H9 (cell line): ENCODE measurements around the gene CFAP119. TPM values are rescaled to one million over a fixed set of nuclear protein-coding genes. Genes with fewer than 3 reads are reported as not detected.

Source experiments
- DNase-seq: peaks from one replicate; pipeline ENCODE4 v3.0.0-alpha.2; 2017
- H2AFZ ChIP-seq: one replicate; pipeline ENCODE4 v1.6.1; 2013; ENCODE audit warnings: mild to moderate bottlenecking, low read length, control low read depth, moderate library complexity
- H2AK5ac ChIP-seq: 2 replicates; pipeline ENCODE4 v1.6.1; 2013; ENCODE audit warnings: low read length, control low read depth, mixed read lengths; ENCODE audit not compliant: insufficient read length
- H2BK120ac ChIP-seq: one replicate; pipeline ENCODE4 v1.6.1; 2013; ENCODE audit warnings: low read depth, mild to moderate bottlenecking, low read length, control low read depth, inconsistent platforms; ENCODE audit not compliant: poor library complexity, severe bottlenecking
- H2BK12ac ChIP-seq: 2 replicates; pipeline ENCODE4 v1.6.1; 2013; ENCODE audit warnings: low read length, control low read depth, mixed read lengths, low read depth; ENCODE audit not compliant: insufficient read length
- H2BK15ac ChIP-seq: 2 replicates; pipeline ENCODE4 v1.6.1; 2013; ENCODE audit warnings: low read depth, low read length, control low read depth
- H2BK20ac ChIP-seq: one replicate; pipeline ENCODE4 v1.6.1; 2013; ENCODE audit warnings: low read depth, mild to moderate bottlenecking, low read length, control low read depth, inconsistent platforms; ENCODE audit not compliant: poor library complexity, severe bottlenecking
- H2BK5ac ChIP-seq: 2 replicates; pipeline ENCODE4 v1.6.1; 2013; ENCODE audit warnings: low read length, control low read depth, mixed read lengths; ENCODE audit not compliant: insufficient read length
- H3K14ac ChIP-seq: 2 replicates; pipeline ENCODE4 v1.6.1; 2013; ENCODE audit warnings: low read length, control low read depth; ENCODE audit not compliant: insufficient read depth
- H3K18ac ChIP-seq: 2 replicates; pipeline ENCODE4 v1.6.1; 2013; ENCODE audit warnings: low read depth, mild to moderate bottlenecking, mixed read lengths, low read length, control low read depth; ENCODE audit not compliant: insufficient read length
- H3K23ac ChIP-seq: 2 replicates; pipeline ENCODE4 v1.6.1; 2013; ENCODE audit warnings: low read length, control low read depth, mixed read lengths, low read depth; ENCODE audit not compliant: insufficient read length
- H3K23me2 ChIP-seq: 2 replicates; pipeline ENCODE4 v1.6.1; 2013; ENCODE audit warnings: low read depth, mild to moderate bottlenecking, mixed read lengths, low read length, control low read depth; ENCODE audit not compliant: insufficient read length, poor library complexity, severe bottlenecking
- H3K27ac ChIP-seq: 2 replicates; pipeline ENCODE4 v1.5.1; 2013; ENCODE audit warnings: low read length, control low read depth, mixed read lengths, low read depth; ENCODE audit not compliant: insufficient read length
- H3K27me3 ChIP-seq: 2 replicates; pipeline ENCODE4 v1.6.1; 2013; ENCODE audit warnings: low read length, control low read depth, inconsistent platforms; ENCODE audit not compliant: insufficient read depth
- H3K4ac ChIP-seq: 2 replicates; pipeline ENCODE4 v1.6.1; 2013; ENCODE audit warnings: low read depth, mild to moderate bottlenecking, control low read depth, inconsistent platforms, low read length, moderate library complexity
- H3K4me1 ChIP-seq: 2 replicates; pipeline ENCODE4 v1.6.1; 2013; ENCODE audit warnings: low read length, control low read depth, inconsistent platforms; ENCODE audit not compliant: insufficient read depth
- H3K4me2 ChIP-seq: 2 replicates; pipeline ENCODE4 v1.6.1; 2013; ENCODE audit warnings: low read length, control low read depth, mixed read lengths; ENCODE audit not compliant: insufficient read length, insufficient read depth
- H3K56ac ChIP-seq: 2 replicates; pipeline ENCODE4 v1.6.1; 2013; ENCODE audit warnings: low read depth, mild to moderate bottlenecking, mixed read lengths, low read length, control low read depth; ENCODE audit not compliant: insufficient read length
- H3K79me1 ChIP-seq: 2 replicates; pipeline ENCODE4 v1.6.1; 2013; ENCODE audit warnings: low read depth, mild to moderate bottlenecking, moderate library complexity, low read length, control low read depth, inconsistent platforms; ENCODE audit not compliant: insufficient read depth, poor library complexity, severe bottlenecking
- H3K79me2 ChIP-seq: 2 replicates; pipeline ENCODE4 v1.6.1; 2013; ENCODE audit warnings: low read length, control low read depth, inconsistent platforms; ENCODE audit not compliant: insufficient read depth
- H3K9ac ChIP-seq: 2 replicates; pipeline ENCODE4 v1.6.1; 2013; ENCODE audit warnings: low read length, control low read depth, mixed read lengths; ENCODE audit not compliant: insufficient read length; ENCODE audit errors: extremely low read depth
- H3K9me3 ChIP-seq: one replicate; pipeline ENCODE4 v1.6.1; 2013; ENCODE audit warnings: low read depth, low read length, inconsistent platforms; ENCODE audit not compliant: control insufficient read depth
- H3T11ph ChIP-seq: one replicate; pipeline ENCODE4 v1.6.1; 2013; ENCODE audit warnings: mild to moderate bottlenecking, low read length, control low read depth, inconsistent platforms
- H4K20me1 ChIP-seq: one replicate; pipeline ENCODE4 v1.6.1; 2013; ENCODE audit not compliant: control insufficient read depth, insufficient read length, insufficient read depth
- H4K5ac ChIP-seq: 2 replicates; pipeline ENCODE4 v1.6.1; 2013; ENCODE audit warnings: low read depth, mild to moderate bottlenecking, mixed read lengths, low read length, control low read depth; ENCODE audit not compliant: insufficient read length
- H4K8ac ChIP-seq: replicated peaks from 2 replicates; pipeline ENCODE4 v1.6.1; 2013; ENCODE audit warnings: low read length, control low read depth, mixed read lengths, low read depth; ENCODE audit not compliant: insufficient read length
- H4K91ac ChIP-seq: 2 replicates; pipeline ENCODE4 v1.6.1; 2013; ENCODE audit warnings: low read depth, mild to moderate bottlenecking, moderate library complexity, mixed read lengths, low read length, control low read depth; ENCODE audit not compliant: insufficient read length
- H3K27ac Mint-ChIP-seq, 3 experiments: 2 replicates in 2 of 3; 3 replicates in 1 of 3; pipeline ENCODE4 v1.8.0; 2020 to 2021; ENCODE audit warnings: mixed read lengths in 3 of 3, mild to moderate bottlenecking in 1 of 3, moderate library complexity in 1 of 3
- H3K27me3 Mint-ChIP-seq: 2 replicates; pipeline ENCODE4 v1.8.0; 2021; ENCODE audit warnings: low read depth, mild to moderate bottlenecking, moderate library complexity, mixed read lengths
- H3K36me3 Mint-ChIP-seq, 3 experiments: 2 replicates in 2 of 3; 3 replicates in 1 of 3; pipeline ENCODE4 v1.8.0; 2020 to 2021; ENCODE audit warnings: low read depth in 3 of 3, mixed read lengths in 3 of 3; ENCODE audit not compliant: insufficient read depth in 1 of 3
- H3K4me1 Mint-ChIP-seq, 2 experiments: 2 replicates each; pipeline ENCODE4 v1.8.0; 2020; ENCODE audit warnings: mixed read lengths in 2 of 2
- H3K4me3 Mint-ChIP-seq, 2 experiments: 2 replicates in 1 of 2; 3 replicates in 1 of 2; pipeline ENCODE4 v1.8.0; 2020 to 2021; ENCODE audit warnings: mild to moderate bottlenecking in 2 of 2, mixed read lengths in 2 of 2, moderate library complexity in 1 of 2
- H3K9me3 Mint-ChIP-seq, 2 experiments: 2 replicates in 1 of 2; 3 replicates in 1 of 2; pipeline ENCODE4 v1.8.0; 2020; ENCODE audit warnings: mild to moderate bottlenecking in 2 of 2, mixed read lengths in 2 of 2, moderate library complexity in 1 of 2
- CTCF ChIP-seq: fragments of 200-600 bp; sonication (generic); conservative IDR thresholded peaks from 3 replicates; pipeline ENCODE4 v1.8.0; 2021; ENCODE audit warnings: antibody characterized with exemption, mild to moderate bottlenecking
- WGBS: extraction: QIAGEN DNeasy Blood & Tissue Kit; methylation state at CpG from one replicate; pipeline ENCODE4 v1.1.7; 2013; ENCODE audit warnings: missing lambda C conversion rate, low lambda C conversion rate, mixed read lengths; ENCODE audit not compliant: insufficient read length; ENCODE audit errors: extremely low coverage; 5-methylcytosine and 5-hydroxymethylcytosine counted together
- total RNA-seq: library from RNA; stranded (reverse); gene quantifications from 2 replicates; pipeline ENCODE4 v1.2.1, GENCODE V29; 2021

Gene CFAP119
- total RNA-seq, 1 experiment from 2014 or later = 5.4 TPM

DNA sequence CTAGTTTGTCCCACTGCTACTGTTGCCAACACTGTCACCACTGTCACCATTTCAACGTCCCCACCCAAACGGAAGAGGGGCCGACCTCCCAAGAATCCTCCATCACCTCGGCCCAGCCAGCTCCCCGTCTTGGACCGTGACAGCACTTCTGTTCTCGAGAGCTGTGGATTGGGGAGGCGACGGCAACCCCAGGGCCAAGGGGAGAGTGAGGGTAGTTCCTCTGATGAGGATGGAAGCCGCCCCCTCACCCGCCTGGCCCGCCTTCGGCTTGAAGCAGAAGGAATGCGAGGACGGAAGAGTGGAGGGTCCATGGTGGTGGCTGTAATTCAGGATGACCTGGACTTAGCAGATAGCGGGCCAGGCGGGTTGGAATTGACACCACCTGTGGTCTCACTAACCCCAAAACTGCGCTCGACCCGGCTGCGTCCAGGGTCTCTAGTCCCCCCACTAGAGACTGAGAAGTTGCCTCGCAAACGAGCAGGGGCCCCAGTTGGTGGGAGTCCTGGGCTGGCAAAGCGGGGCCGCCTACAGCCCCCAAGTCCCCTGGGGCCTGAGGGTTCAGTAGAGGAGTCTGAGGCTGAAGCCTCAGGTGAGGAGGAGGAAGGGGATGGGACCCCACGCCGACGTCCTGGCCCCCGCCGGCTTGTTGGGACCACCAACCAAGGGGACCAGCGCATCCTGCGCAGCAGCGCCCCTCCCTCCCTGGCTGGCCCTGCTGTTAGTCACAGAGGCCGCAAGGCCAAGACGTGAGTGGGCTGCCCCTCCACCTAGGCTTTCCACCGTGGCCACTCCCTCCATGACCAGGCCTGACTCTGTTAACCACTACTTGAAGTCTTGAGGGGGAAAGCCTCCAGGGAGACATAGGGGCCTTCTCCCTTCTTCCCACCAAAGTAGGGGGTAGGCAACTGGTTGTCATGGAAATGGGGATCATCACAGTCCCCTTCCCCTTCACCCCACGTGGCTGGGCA, 22.6 kb downstream of the CFAP119 start:
- no peak overlapping the region for H3K14ac ChIP-seq
- no peak overlapping the region for H2AK5ac ChIP-seq
- H2AFZ ChIP-seq = no peak overlapping the region
- no peak overlapping the region for H4K5ac ChIP-seq
- H3K23ac ChIP-seq = no peak overlapping the region
- no peak overlapping the region for H3T11ph ChIP-seq
- H2BK15ac ChIP-seq = no peak overlapping the region
- no peak overlapping the region for H3K18ac ChIP-seq
- H3K27ac ChIP-seq = no peak overlapping the region
- Mint-ChIP-seq H3K4me1 (peaks cover 10 to 17% of the 10 kb centered on the region in 2 experiments), H3K9me3 (no peaks in the 10 kb centered on the region), H3K27ac (no peak overlapping the region), H3K27me3 (no peaks in the 10 kb centered on the region), H3K36me3 (peaks cover 27 to 75% (median 56%) of the 10 kb centered on the region in 3 experiments), H3K4me3 (no peak overlapping the region)
- H2BK5ac ChIP-seq = no peak overlapping the region
- no peak overlapping the region for H3K4ac ChIP-seq
- H3K56ac ChIP-seq = no peak overlapping the region
- H4K91ac ChIP-seq = no peak overlapping the region
- TF ChIP-seq CTCF = no peak
- no peaks in the 10 kb centered on the region for H3K27me3 ChIP-seq
- H2BK120ac ChIP-seq = no peak overlapping the region
- H3K79me2 ChIP-seq = no peaks in the 10 kb centered on the region
- no peak overlapping the region for H2BK20ac ChIP-seq
- no peaks in the 10 kb centered on the region for H3K4me1 ChIP-seq
- H3K9ac ChIP-seq = no peak overlapping the region
- DNase-seq = no peak
- H2BK12ac ChIP-seq = no peak overlapping the region
- H4K20me1 ChIP-seq = no peaks in the 10 kb centered on the region
- no peaks in the 10 kb centered on the region for H3K9me3 ChIP-seq
- no peak overlapping the region for H3K4me2 ChIP-seq
- no CpG with 5 or more reads among the region's 37 CpGs for WGBS
- H3K23me2 ChIP-seq = no peaks in the 10 kb centered on the region
- H3K79me1 ChIP-seq = no peaks in the 10 kb centered on the region
- H4K8ac ChIP-seq = no peak overlapping the region
